Liver (tissue), 9 donors: ENCODE results near the gene MEG3. TPM values are rescaled to one million over a fixed set of nuclear protein-coding genes. Genes with fewer than 3 reads are reported as not detected.

Experiments used
- DNase-seq: peaks from one replicate; pipeline ENCODE4 v3.0.0-alpha.2; 2017; ENCODE audit warnings: low spot score
- H3K27ac ChIP-seq, 2 donors: one replicate each; pipeline ENCODE4 v1.7.0; 2013; ENCODE audit warnings: inconsistent platforms in 2 of 2, low read length in 2 of 2, control low read depth in 1 of 2, low read depth in 1 of 2, mild to moderate bottlenecking in 1 of 2
- H3K27me3 ChIP-seq, 4 donors: one replicate each; pipeline versions ENCODE4 v1.6.1 to v1.7.0; 2013; ENCODE audit warnings: low read length in 3 of 4, inconsistent platforms in 1 of 4, mild to moderate bottlenecking in 1 of 4, moderate library complexity in 1 of 4; ENCODE audit not compliant: control insufficient read depth in 4 of 4, insufficient read depth in 4 of 4
- H3K36me3 ChIP-seq, 4 donors: one replicate each; pipeline versions ENCODE4 v1.6.1 to v1.7.0; 2013; ENCODE audit warnings: low read length in 3 of 4, mild to moderate bottlenecking in 3 of 4, low read depth in 1 of 4, moderate library complexity in 1 of 4; ENCODE audit not compliant: control insufficient read depth in 4 of 4, insufficient read depth in 3 of 4
- H3K4me1 ChIP-seq, 4 donors: one replicate each; pipeline versions ENCODE4 v1.6.1 to v1.7.0; 2013; ENCODE audit warnings: low read length in 3 of 4, mild to moderate bottlenecking in 3 of 4, moderate library complexity in 1 of 4; ENCODE audit not compliant: control insufficient read depth in 4 of 4, insufficient read depth in 4 of 4
- H3K4me3 ChIP-seq, 3 donors: one replicate each; pipeline versions ENCODE4 v1.6.1 to v1.7.0; 2013; ENCODE audit warnings: low read length in 3 of 3, control low read depth in 1 of 3, low read depth in 1 of 3, mild to moderate bottlenecking in 1 of 3
- H3K9ac ChIP-seq, 2 donors: one replicate each; pipeline ENCODE4 v1.7.0; 2013; ENCODE audit warnings: low read length in 2 of 2, mild to moderate bottlenecking in 2 of 2, moderate library complexity in 2 of 2, control low read depth in 1 of 2, low read depth in 1 of 2
- H3K9me3 ChIP-seq, 4 donors: one replicate each; pipeline versions ENCODE4 v1.6.1 to v1.7.0; 2013; ENCODE audit warnings: low read length in 3 of 4; ENCODE audit not compliant: control insufficient read depth in 4 of 4
- EGR1 ChIP-seq, 2 donors: IDR thresholded peaks; 2 replicates each; pipeline ENCODE4 v1.6.1; 2016 to 2018; ENCODE audit warnings: antibody characterized with exemption in 2 of 2, low read depth in 2 of 2
- FOXA1 ChIP-seq: IDR thresholded peaks from 2 replicates; pipeline ENCODE4 v1.6.1; 2016; ENCODE audit warnings: antibody characterized with exemption
- GABPA ChIP-seq, 2 donors: IDR thresholded peaks in 1 of 2; conservative IDR thresholded peaks in 1 of 2; 2 replicates each; pipeline ENCODE4 v1.6.1; 2016; ENCODE audit warnings: antibody characterized with exemption in 2 of 2, mild to moderate bottlenecking in 1 of 2, moderate library complexity in 1 of 2
- HNF4A ChIP-seq, 2 donors: conservative IDR thresholded peaks; 2 replicates each; pipeline ENCODE4 v1.6.1; 2016; ENCODE audit warnings: antibody characterized with exemption in 2 of 2, mild to moderate bottlenecking in 2 of 2
- HNF4G ChIP-seq: IDR thresholded peaks from 2 replicates; pipeline ENCODE4 v1.6.1; 2016; ENCODE audit warnings: antibody characterized with exemption
- JUND ChIP-seq, 2 donors: IDR thresholded peaks; 2 replicates each; pipeline ENCODE4 v1.6.1; 2016; ENCODE audit warnings: antibody characterized with exemption in 2 of 2
- NR2F2 ChIP-seq: IDR thresholded peaks from 2 replicates; pipeline ENCODE4 v1.6.1; 2016; ENCODE audit warnings: antibody characterized with exemption
- RAD21 ChIP-seq, 2 donors: IDR thresholded peaks; 2 replicates each; pipeline ENCODE4 v1.6.1; 2016; ENCODE audit warnings: antibody characterized with exemption in 2 of 2, mild to moderate bottlenecking in 2 of 2
- SP1 ChIP-seq: IDR thresholded peaks from 2 replicates; pipeline ENCODE4 v1.6.1; 2018; ENCODE audit warnings: antibody characterized with exemption, mild to moderate bottlenecking
- TAF1 ChIP-seq: conservative IDR thresholded peaks from 2 replicates; pipeline ENCODE4 v1.6.1; 2016; ENCODE audit warnings: antibody characterized with exemption, mild to moderate bottlenecking
- YY1 ChIP-seq: IDR thresholded peaks from 2 replicates; pipeline ENCODE4 v1.6.1; 2016; ENCODE audit warnings: antibody characterized with exemption, mild to moderate bottlenecking
- WGBS: extraction: QIAGEN DNeasy Blood & Tissue Kit; methylation state at CpG from one replicate; pipeline ENCODE4 v1.1.7; 2013; 5-methylcytosine and 5-hydroxymethylcytosine counted together
- polyA plus RNA-seq, 2 donors: library from polyadenylated mRNA; stranded (reverse) in 1 of 2; unstranded in 1 of 2; fragments of 200-250 nt in 1 of 2; fragments of >200 nt in 1 of 2; fragmentation: Nextera tagmentation in 1 of 2; extraction: Ambion mirVana in 1 of 2; gene quantifications; one replicate each; pipeline versions ENCODE4 v1.2.1 to v1.2.3, GENCODE V29; 2013 to 2015
- total RNA-seq, 2 donors: library from RNA; depleted of rRNA; stranded (reverse); fragments of >200 nt; gene quantifications; one replicate each; pipeline ENCODE4 v1.2.3, GENCODE V29; 2014
- TF ChIP-seq, protein P1 (sequence below): IDR thresholded peaks from 2 replicates; pipeline ENCODE4 v1.6.1; 2016; ENCODE audit warnings: antibody characterized with exemption
- TF ChIP-seq, protein P2 (sequence below): IDR thresholded peaks from 2 replicates; pipeline ENCODE4 v1.6.1; 2016; ENCODE audit warnings: antibody characterized with exemption, mild to moderate bottlenecking
- donor health status: healthy.
- donor health status: healthy.
- donor health status: healthy.
- donor health status: healthy.
- donor health status: healthy.

The MEG3 gene
- total and polyA plus RNA-seq, 4 donors = 12.3 to 485 (median 23.1) TPM

DNA sequence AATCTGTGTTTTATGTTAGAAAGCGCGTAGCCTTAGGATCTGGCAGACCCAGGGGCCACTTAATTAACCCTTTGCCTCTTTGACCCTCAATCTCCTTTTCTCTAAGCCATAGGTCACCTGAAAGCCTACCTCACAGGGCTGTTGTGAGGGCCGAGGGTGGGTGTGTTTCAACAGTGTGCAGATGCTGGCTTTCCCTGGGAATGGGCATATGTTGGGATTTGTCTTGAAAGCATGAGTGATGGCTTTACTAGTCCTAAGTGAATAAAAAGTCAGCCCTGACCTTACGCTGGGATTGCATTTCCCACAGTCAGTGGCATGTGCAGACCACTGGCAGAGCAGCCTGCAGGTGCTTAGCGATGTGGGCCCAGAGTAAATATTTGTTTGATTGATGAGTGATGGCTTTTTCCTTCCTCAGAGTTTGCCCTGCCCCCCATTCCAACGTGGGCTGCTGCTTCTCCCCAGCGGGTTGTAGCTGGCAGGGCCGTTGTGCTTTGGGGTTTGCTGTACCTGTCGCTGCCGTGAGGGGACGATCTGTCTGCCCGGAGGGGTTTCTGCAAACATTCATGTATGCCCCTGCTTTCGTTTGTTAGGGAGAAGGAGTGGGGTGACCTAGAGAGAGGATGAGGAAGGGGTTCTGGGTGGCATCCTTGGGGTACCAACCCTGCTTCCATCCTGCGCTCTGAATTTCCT lies 31.5 kb downstream of the MEG3 start:
- 61% methylated on average over 14 of the region's 14 CpGs for WGBS
- no peaks in the 10 kb centered on the region for H3K4me1 ChIP-seq
- TF ChIP-seq HNF4G = no peak
- TF ChIP-seq GABPA (IDR thresholded peaks at IDR 0.05 in 1 of 2, conservative IDR thresholded peaks at IDR 0.05 in 1 of 2) = no peak
- TF ChIP-seq, protein P1, sequence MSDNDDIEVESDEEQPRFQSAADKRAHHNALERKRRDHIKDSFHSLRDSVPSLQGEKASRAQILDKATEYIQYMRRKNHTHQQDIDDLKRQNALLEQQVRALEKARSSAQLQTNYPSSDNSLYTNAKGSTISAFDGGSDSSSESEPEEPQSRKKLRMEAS = no peak
- no peak for TF ChIP-seq YY1
- no peak for TF ChIP-seq NR2F2
- TF ChIP-seq, protein P2, sequence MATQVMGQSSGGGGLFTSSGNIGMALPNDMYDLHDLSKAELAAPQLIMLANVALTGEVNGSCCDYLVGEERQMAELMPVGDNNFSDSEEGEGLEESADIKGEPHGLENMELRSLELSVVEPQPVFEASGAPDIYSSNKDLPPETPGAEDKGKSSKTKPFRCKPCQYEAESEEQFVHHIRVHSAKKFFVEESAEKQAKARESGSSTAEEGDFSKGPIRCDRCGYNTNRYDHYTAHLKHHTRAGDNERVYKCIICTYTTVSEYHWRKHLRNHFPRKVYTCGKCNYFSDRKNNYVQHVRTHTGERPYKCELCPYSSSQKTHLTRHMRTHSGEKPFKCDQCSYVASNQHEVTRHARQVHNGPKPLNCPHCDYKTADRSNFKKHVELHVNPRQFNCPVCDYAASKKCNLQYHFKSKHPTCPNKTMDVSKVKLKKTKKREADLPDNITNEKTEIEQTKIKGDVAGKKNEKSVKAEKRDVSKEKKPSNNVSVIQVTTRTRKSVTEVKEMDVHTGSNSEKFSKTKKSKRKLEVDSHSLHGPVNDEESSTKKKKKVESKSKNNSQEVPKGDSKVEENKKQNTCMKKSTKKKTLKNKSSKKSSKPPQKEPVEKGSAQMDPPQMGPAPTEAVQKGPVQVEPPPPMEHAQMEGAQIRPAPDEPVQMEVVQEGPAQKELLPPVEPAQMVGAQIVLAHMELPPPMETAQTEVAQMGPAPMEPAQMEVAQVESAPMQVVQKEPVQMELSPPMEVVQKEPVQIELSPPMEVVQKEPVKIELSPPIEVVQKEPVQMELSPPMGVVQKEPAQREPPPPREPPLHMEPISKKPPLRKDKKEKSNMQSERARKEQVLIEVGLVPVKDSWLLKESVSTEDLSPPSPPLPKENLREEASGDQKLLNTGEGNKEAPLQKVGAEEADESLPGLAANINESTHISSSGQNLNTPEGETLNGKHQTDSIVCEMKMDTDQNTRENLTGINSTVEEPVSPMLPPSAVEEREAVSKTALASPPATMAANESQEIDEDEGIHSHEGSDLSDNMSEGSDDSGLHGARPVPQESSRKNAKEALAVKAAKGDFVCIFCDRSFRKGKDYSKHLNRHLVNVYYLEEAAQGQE = no peak
- no peak for TF ChIP-seq RAD21 (IDR thresholded peaks at IDR 0.05)
- no peak for TF ChIP-seq FOXA1
- TF ChIP-seq EGR1 (IDR thresholded peaks at IDR 0.05; ENCODE audit: low read depth in 2 of 2) = no peak
- TF ChIP-seq HNF4A (conservative IDR thresholded peaks at IDR 0.05) = no peak
- TF ChIP-seq SP1 = no peak
- no peak overlapping the region for H3K9ac ChIP-seq
- no peak overlapping the region for H3K27ac ChIP-seq
- no peaks in the 10 kb centered on the region for H3K9me3 ChIP-seq
- DNase-seq = no peak
- no peaks in the 10 kb centered on the region for H3K27me3 ChIP-seq
- no peaks in the 10 kb centered on the region for H3K36me3 ChIP-seq
- no peak overlapping the region for H3K4me3 ChIP-seq

DNA sequence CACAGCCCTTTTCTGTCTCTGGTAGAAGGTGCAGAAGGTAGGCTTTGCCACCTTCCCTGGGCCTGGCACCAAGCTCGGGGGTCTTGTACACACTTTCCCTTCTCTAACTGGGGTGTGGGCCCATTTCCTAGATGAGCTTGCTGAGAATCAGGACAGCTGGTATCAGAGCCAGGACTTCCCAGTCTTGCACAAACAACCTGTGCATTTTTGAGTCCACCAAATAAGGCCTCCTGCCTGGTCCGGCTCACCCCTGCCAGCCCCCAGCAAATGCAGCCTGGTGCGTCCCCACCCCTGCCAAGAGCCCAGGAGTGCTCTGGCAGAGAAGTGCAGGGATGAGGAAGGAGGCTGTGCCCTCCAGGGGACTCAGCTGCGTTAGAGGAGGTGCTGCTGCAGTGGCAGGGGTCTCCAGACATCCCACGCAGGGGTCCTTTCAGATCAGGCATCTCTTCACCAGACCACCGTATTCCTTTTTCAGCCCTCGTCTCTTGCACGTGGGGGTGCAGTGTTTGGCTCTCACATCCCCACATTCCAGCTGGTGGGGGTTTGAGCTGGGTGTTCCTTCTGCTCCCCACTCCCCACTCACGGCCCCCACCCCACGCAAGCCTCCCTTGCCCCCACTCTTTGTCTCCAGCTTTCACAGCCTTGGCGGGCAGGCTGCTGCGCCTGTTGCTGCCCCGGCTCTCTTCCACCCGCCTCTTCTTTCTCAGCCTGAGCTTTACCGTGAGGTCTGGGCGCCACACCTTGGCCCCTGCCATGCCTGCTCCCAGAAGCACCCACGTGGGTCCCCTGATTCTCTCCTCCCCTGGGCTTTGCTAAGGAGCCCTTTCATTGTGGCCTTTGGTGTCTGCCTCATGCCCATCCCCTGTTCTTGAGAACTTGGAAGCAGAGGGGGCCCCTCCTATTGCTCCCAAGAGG lies 32.3 kb downstream of the MEG3 start:
- DNase-seq = no peak
- TF ChIP-seq HNF4A (conservative IDR thresholded peaks at IDR 0.05) = no peak
- TF ChIP-seq, protein P2 = no peak
- TF ChIP-seq, protein P1 = no peak
- TF ChIP-seq FOXA1 = no peak
- TF ChIP-seq NR2F2 = no peak
- no peak for TF ChIP-seq TAF1
- TF ChIP-seq JUND (IDR thresholded peaks at IDR 0.05) = no peak
- no peak overlapping the region for H3K27ac ChIP-seq

More for the DNA sequence above, 32.3 kb downstream of the MEG3 start:
- H3K4me3 ChIP-seq = no peak overlapping the region
- H3K9me3 ChIP-seq = no peaks in the 10 kb centered on the region
- no peak overlapping the region for H3K9ac ChIP-seq
- H3K4me1 ChIP-seq = no peaks in the 10 kb centered on the region
- no peaks in the 10 kb centered on the region for H3K36me3 ChIP-seq
- 84% methylated on average over 17 of the region's 17 CpGs for WGBS
- no peaks in the 10 kb centered on the region for H3K27me3 ChIP-seq
